SW480 (cell line): ENCODE results near the gene TRABD2A.
A peak's percentile ranks its signal among the peaks of the same experiment; 100 is the strongest.

Experiments
- DNase-seq: peaks from one replicate; pipeline ENCODE4 v3.0.0-alpha.2; 2016; ENCODE audit warnings: low spot score

The TRABD2A gene

DNA sequence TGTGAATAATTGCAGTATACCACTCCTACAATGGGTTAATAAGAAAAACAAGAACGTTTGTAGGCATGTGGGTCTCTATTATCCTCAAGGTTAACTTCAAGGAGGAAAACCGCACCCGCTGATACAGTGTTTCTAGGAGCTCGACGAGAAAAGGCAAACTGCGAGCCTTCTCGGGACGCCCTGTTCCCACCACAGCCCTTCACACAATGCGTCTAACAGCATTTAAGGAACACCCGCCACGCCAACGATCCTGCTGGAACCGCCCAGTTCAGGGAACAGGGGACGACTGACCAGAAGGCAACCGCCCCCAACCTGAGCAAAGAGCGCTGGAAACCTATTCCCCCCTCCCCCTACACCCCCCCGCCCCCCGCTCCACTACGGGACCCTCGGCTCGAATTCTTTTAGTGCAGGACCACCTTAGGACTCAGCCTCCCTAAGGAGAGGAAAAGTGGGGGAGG, 23.9 kb upstream of the TRABD2A start:
- peak; percentile 82 for DNase-seq

DNA sequence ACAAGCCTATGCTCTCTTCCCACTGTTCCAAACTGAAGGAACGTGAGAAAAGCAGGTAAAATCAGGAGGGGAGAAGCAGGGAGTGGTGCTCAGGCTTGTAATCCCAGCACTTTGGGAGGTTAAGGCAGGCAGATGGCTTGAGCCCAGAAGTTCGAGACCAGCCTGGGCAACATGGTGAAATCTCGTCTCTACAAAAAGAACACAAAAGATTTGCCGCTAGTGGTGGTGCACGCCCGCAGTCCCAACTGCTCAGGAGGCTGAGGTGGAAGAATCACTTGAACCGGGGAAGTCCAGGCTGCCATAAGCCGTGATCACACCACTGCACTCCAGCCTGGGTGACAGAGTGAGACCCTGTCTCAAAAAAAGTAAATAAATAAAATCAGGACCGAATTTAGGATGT, 23.3 kb upstream of the TRABD2A start:
- no peak for DNase-seq

DNA sequence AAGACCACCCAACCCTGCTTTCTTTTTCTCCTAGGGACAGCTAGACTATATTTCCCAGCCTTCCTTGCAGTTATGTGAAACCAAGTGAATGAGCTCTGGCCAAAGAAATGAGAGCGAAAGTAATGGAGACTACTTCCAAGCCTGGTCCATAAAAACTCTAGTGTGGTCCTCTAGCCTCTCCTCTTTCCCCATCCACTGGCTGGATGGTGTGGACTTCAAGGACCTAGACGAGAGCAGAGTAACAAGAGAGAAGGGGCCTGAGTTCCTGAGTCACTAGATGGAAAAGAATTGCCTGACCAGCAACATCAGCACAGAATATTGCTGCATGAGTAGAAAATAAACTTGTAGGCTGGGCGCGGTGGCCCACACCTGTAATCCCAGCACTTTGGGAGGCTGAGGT, 21.6 kb upstream of the TRABD2A start:
- DNase-seq, result no peak

DNA sequence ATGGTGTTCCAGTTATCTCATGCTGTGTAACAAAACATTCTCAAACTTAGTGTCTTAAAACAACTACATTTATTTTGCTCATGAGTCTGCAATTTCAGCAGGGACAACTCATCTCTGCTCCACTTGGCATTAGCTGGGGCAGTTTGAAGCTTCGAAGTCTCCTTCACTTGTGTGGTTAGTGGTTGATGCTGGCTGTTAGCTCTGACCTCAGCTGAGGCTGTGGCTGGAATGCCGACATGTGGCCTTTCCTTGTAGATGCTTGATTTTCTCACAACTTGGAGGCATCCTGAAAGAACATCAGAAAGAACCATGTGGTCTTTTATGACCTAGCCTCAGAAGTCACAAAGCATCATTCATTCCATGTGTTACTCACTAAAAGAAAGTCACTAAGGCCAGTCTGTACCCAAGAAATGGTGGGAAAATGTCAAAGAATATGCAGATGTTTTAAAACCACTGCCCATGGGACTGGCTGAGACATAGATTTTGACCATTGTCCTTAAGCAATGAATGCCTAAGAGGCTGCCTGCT, 20.8 kb upstream of the TRABD2A start:
- DNase-seq, result no peak

DNA sequence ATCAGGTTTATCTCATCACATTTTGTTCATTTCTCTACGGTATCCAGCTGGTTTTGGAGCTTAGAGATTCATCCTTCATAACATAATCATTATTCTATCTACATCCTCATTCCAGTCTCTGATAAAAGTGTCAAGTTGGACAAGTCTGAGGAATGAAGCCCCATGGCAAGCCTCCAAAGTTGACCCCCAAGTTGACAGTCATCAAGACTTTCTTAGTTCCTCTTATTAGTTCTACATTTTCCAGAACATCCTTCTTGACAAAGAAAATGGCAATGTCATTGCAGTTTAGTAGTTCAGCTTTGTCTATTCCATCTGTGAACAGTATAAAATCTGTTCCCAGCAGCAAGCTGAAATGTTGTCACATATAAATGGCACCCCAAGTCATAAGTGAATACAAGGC, 20.1 kb upstream of the TRABD2A start:
- no peak for DNase-seq

DNA sequence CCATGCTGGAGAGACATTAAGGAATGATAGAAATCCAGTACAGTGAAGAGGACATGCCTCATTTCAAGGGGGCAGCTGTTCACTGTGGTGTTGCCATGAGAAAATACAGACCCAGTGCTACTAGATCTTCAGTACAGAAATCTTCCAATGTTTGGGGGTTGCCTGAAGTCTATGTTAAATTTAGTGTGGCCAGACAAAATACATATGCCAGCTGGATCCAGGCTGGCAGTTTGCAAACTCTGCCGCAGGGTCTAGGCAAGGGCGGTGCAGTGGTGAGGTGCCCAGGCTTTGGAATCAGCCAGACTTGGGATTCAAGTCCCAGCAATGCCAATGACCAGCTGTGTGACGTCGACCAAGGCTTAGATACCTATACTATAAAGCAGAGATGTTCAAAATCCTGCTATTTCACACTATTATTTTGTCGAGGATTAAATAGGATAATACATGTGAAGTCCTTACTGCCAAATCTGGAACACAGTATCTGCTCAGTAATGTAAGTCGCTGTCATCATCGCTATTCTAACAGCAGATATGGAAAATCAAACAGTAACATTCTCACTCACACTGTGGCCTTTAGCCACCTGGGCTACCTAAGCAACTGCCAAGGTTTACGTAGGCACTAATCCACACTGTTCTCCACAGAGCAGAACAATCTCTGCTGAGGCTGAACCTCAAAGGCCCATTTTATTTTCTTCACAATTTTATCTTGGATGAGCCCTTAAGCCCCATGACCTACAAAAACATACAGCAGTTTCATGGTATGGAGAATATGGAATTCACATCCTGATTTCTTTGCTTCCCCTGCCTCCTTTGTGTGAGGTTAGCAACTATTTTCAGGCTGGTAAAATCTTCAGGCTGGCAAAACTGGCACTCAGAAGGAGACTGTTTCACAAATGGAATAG, 18.7 kb upstream of the TRABD2A start:
- no peak for DNase-seq

DNA sequence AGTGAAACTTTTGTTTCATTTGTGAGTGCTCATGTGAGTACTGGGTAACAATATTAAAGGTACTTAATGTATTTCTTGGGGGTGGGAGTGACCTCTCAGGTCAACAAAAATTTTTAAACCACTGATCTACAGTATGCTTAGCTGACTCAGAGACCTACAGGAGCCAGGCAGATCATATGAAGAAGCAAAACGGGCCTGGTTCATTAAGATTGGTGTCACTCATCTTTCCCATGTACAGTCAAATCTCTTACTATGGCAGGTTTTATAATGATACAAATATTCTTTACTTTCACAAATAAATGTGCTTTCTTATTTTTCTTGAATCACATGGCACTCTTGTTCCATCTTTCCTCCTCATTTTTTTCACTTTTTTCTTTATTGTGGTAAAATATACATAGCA, 16.9 kb upstream of the TRABD2A start:
- no peak for DNase-seq

DNA sequence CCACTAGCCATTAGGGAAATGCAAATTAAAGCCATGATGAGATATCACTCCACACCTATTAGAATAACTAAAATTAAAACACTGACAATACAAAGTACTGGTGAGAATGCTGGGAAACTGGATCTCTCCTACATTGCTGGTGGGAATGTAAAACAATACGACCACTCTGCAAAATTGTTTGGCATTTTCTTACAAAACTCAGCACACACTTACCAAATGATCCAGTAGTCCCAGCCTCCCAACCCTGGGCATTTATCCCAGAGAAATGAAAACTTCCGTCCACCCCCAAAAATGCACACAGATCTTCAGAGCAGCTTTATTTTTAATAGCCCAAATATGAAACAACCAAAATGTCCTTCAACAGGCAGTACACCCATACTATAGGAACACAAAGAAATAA, 15.7 kb upstream of the TRABD2A start:
- no peak for DNase-seq

DNA sequence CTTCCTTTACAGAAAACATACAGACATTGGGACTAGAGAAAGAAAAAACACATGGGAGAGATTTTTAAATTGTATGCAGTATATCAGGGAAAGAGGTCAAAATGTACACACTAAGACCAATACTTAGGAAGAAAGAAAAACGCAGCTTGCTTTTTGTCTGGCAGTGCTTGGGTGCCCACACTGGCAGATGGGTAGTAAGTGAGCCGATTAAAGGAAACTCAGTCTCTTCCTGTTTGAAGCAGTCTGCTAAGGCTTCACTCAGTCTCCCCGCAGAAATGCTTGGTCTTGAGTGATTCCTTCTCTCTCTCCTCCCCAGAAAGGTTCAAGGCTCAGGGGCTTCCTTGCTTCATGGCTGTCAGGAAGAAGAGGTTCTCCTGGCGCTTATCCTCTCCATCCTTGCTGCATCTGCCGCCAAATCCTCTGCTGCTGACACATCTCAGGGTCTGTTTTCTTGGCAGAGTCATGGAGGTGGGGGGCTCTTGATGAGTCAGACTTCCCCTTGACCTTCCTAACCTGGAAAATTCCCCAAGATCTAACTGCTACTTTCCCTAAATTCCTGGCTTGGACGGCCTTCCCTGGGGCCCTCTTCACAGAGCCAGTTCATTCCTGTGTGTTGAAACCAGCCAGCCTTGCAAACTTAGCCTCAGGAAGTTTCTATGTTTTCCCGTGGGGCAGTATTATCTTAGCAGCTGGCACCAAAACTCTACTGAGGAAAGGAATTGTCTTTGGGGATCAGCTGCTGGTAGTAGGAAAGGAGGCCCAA, 14.1 kb upstream of the TRABD2A start:
- no peak for DNase-seq

DNA sequence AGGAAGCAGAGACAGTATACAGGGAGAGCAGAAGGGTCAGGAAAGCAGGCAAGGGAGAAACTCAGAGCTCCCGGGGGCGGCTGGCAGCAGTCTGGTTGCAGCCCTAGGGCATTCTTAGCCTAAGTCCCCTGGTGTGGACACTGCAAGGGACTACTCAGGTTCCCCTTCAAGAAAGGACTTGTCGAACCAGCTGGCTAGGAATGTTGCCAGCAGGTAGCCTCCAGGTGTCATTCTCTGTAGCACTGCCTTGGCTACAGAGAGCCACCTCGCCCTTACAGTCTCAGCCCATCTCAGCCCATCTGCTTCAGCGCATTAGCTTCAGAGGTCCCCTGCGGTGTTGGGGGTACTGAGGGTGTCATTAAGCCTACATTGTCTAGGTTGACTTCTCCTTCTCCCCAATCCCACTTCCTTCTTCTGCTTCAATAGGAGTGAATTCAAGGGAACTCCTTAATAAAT, 13.3 kb upstream of the TRABD2A start:
- DNase-seq, result no peak

DNA sequence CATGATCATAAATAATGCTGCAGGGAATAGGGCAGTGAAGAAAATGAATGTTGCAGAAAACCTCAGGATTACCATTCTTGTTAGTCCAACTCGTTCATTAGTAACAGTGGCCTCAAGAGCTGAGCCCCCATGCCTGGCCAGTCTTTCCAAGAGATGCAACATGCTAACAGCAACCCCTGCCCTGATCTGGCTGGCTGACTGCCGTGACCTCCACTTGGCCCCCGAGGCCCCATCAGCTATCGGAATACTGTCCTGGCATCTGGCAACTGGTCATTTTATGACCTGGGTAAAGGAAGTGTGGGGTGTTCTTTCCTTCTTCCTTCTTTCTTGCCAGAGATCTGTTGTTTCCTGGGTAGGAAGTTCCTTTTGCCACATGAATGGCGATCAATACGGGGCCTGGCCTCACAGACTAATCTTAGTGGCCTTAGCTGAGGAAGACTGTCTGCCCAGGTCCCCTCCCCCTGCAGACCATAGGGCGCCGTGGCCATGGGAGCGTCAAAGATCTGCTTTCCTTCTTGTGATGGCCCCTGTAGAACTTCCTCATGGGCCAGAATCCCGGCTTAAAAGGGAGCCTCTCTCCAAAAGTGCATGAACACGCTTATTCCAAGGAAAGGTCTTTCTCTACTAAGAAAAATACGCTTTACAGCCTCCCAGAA, 10.6 kb upstream of the TRABD2A start:
- DNase-seq, result no peak

DNA sequence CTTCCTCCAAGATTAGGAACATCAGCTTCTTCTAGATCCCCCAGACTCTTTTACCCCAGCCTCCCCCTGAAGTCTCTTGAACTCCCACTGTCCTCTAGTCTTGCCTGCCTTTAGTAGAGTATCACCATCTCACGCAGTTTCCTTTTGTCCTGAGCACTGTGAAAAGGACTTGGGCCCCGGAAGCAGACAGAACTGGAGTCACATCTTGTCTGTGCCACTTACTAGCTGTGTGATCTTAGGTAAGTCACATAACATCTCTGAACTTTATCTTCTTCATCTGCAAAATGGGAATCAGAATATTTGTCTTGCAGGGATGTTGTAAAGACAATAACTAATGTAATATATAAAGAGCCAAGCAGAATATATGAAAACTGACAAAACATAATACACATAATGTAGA, 8.4 kb upstream of the TRABD2A start:
- no peak for DNase-seq

DNA sequence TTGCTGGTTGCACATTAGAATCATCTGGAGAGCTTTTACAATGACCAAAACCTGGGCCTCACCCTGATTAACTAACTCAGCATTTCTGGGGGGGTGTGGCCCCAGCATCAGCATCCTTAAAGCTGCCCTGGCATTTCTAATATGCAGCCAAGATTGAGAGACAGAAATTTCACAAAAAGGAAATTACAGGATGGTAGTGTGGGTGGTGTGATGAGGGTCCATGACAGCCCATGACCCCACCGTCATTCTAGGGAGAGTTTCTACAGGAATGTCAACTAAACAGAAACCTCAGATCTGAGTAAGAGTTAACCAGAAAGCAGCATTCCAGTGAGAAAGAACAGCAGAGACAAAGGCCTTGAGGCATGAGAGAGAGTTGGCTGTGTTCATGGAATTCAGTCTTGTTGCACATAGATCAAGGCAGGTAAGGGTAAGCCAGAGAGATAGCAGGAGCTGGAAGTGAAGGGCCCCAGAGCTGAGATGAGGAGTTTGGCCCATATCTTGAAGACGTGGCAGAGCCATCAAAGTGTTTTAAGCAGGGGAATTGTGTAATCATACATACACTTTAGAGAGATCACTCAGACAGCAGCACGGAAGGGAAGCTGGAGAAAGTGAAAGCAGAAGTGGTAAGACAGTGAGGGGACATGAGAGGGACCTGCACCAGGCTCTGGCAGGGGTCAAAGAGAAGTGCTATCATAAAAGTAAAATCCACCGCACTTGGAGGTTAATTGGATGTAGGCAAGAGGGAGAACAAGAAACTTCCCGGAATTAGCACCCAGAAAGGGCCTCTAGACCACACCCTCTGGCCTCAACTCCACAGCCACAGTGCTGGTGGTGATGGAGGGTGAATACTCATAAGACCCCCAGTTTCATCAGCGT, 7.8 kb upstream of the TRABD2A start:
- DNase-seq, result peak; percentile 60

DNA sequence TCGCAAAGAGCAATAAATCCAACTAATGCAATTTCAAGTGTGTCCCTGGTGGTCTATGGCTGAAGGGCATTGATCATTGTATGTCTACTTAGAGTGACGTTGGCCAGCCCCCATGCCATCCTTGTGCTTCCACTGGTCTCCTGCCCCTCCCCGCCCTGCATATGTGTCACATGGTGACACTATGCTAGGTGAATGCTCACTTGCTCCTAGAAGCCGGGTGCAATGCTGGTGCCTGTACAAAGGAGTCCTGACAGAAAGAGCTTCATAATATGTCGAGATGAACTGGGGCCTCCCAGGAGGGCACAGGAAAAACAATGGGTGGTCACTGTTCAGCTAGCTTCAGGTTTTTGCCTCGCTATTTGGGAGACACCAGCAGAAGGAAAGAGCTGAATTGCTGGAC, 5.9 kb upstream of the TRABD2A start:
- no peak for DNase-seq

DNA sequence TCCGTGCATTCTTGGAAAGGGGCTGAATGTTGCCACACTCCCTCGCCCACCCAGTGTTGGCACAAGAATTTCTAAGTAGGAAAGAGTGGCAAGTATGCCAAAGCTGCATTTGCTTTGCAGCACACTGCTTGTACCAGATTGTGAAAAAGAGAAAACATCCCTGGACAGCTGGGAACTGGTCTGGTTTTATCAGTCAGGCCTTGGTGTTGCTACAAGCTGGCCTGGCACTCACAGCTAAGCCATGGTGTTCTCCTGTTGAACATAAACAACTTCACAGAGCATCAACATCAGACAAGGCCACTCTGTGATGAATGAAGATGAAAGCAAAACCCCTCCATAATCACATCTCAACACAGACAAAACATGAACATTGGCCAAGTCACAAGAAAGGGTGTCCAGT, 4.2 kb upstream of the TRABD2A start:
- no peak for DNase-seq

DNA sequence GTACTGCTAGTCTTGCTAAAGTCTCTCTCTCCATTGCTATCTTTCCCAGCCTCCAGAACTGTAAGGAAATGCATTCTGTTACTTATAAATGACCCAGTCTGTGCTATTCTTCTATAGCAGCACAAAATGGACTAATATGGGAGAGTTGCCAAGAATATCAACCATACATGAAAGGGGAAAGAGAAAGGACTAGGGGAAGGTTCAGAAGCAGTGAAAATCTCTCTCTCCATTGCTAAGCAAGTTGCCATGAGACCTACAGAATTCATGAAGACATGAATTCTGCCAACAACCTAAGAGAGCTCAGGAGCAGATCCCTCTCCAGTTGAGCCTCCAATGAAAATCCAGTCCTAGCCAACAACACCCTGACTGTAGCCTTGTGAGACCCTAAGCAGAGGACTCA, 3.6 kb upstream of the TRABD2A start:
- DNase-seq, result no peak

DNA sequence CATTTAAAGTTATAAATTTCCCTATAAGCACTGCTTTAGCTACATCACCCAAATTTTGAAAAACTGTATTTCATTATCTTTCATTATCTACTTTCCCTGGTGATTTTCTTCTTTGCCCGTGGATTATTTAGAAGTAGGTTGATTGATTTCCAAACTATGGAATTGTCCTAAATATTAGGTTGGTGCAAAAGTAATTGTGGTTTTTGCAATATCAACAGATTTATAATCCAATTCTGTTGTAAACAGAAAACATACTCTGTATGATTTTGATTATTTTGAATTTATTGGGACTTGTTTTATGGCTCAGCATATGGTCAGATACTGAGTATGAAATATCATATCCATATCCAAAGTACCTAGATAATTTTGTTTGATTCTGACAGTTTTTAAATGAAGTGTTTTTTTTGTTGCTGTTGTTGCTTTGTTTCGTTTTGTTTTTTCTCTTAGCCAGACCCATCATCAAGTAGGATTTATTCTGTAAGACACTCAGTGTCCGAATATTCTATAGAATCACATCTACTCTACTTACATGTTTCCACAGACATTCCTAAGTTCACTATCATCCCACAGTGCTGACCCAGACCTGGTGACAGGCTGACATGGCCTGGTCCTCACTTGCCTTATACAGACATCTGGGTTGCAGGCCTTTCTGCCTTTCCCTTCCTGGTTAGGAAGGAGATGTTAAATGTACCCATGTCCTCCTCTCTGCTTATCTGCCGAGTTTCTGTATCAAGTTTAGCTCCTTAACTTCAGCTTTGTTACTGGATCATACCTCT, 2.1 kb upstream of the TRABD2A start:
- DNase-seq, result no peak

DNA sequence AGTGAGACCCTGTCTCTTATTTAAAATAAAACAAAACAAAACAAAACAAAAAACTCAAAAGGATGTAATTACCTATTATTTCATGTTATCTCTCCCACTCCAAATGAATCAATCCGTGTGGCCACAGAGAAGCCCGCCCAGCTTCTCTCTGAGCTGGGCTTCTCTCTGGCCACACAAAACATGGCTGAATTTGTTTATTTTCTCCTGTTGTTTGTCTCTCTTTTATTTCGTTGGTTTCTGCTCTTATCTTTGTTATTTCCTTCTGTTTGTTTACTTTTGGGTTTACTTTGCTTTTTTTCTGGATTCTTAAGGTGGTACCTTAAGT, 1.5 kb upstream of the TRABD2A start:
- DNase-seq, result no peak

DNA sequence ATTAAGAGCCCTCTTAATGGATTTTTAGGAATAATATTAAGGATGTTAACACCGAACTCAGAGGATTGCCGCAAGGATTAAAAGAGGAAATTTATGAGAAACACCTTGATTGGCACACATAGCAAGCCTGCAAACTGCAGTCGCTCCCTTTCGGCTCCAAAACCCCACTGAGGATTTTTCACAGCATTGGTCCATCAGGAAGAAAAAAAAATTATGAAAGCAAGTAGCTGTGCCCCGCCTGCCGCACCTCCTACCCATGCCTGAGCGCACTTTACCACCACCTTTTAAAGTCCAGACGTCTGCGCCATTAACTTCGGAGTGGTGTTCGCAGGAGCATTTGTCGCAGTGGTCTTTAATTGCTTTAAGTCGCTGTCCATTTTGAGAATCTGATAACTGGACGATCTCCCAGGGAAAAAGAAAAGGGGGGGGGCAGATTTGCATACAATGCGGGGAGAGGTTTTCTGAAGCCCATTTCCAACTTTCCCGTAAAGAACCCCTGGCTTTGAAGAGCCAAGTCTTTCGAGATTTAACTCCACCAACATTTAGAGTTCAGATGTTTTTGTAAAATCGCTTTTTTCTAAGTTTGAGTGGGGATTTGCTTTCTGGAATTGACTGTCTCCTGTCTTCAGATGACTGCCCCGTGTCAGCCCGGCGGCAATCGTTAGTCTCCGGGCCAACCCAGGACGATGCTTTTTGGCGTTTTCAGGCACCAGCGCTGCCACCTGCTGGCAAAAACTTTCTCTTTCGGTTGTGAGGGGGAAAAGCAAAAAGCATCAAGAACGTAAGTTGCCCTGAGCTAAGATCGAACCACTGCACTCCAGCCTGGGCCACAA, 913 bp upstream of the TRABD2A start:
- DNase-seq, result peak; percentile 87

DNA sequence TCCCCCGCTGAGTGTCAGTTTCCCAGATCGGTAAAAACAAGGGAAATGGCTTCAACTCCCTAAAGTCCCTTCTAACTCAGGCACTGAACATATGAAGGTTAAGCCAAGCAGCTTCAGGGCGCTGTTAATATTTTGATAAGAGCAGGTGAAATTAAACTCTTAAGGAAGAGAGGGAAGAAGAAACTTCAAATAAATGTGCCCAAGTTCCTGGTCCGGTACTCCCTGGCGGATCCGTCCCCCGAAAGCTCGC, 564 bp downstream of the TRABD2A start:
- DNase-seq, result peak; percentile 22
